Stimulated activated CD8-positive, alpha-beta memory T cell treated with anti-CD3 and anti-CD28 coated beads, Interleukin-7, amount 100 ng/mL, for 24 hours (primary cell): Measurements from ENCODE around the gene PTRHD1.
A peak's percentile ranks its signal among the peaks of the same experiment; 100 is the strongest.

ENCODE experiments used
- DNase-seq: peaks from one replicate; pipeline ENCODE4 v3.0.0-alpha.2; 2020; ENCODE audit warnings: low read depth

The PTRHD1 gene

GRCh38 chr2:24830351-24830750, 37.2 kb upstream of the PTRHD1 start:
- DNase-seq, result no peak

- DNase-seq, result no peak
Observed at GRCh38 chr2:24828238-24828996, 35.2 kb upstream of the PTRHD1 start.

GRCh38 chr2:24827321-24828237, 34.4 kb upstream of the PTRHD1 start:
- peak; percentile 48 for DNase-seq

- no peak for DNase-seq
Observed at GRCh38 chr2:24826773-24827145, 33.6 kb upstream of the PTRHD1 start.

- no peak for DNase-seq
Observed at GRCh38 chr2:24825883-24826772, 32.9 kb upstream of the PTRHD1 start.

GRCh38 chr2:24824966-24825882, 32.0 kb upstream of the PTRHD1 start:
- DNase-seq, result no peak

GRCh38 chr2:24824071-24824588, 30.9 kb upstream of the PTRHD1 start:
- no peak for DNase-seq

- no peak for DNase-seq
Observed at GRCh38 chr2:24822049-24822706, 29.0 kb upstream of the PTRHD1 start.

GRCh38 chr2:24821433-24821891, 28.3 kb upstream of the PTRHD1 start:
- no peak for DNase-seq

GRCh38 chr2:24820598-24821432, 27.6 kb upstream of the PTRHD1 start:
- DNase-seq, result no peak

- no peak for DNase-seq
Observed at GRCh38 chr2:24820175-24820513, 27.0 kb upstream of the PTRHD1 start.

- no peak for DNase-seq
Observed at GRCh38 chr2:24819442-24820174, 26.4 kb upstream of the PTRHD1 start.

GRCh38 chr2:24818721-24819167, 25.6 kb upstream of the PTRHD1 start:
- no peak for DNase-seq

- DNase-seq, result no peak
Observed at GRCh38 chr2:24816884-24817283, 23.7 kb upstream of the PTRHD1 start.

GRCh38 chr2:24816404-24816803, 23.2 kb upstream of the PTRHD1 start:
- DNase-seq, result no peak

- DNase-seq, result no peak
Observed at GRCh38 chr2:24815171-24815570, 22.0 kb upstream of the PTRHD1 start.

- DNase-seq, result no peak
Observed at GRCh38 chr2:24814516-24814915, 21.3 kb upstream of the PTRHD1 start.

GRCh38 chr2:24813691-24814137, 20.5 kb upstream of the PTRHD1 start:
- DNase-seq, result no peak
